Measurements from ENCODE around the gene CNGA2.

Gene CNGA2

DNA sequence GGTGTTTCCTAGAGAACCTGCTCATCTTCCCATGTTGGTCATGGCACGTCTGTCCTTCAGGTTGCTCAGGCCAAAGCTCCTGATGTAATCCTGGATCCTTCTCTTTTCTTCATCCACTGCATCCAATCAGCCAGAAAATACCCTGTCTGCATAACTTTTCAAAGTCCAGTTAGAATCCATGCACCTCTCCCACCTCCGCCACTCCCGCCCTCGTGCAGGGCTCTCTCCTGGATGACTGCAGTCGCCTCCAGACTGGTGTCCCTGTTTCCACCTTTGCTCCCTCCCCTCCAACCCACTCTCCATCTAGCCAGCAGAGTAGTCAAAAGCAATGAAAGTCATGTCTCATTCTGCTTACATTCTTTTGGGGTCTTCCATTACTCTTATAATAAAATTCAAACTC is 16.0 kb downstream of the CNGA2 start:
- DNase-seq (ENCODE audit: low read depth in 1 of 2, low spot score in 1 of 2) = no peak

GRCh38 chrX:151752847-151753246 is 18.3 kb downstream of the CNGA2 start:
- no peak for DNase-seq (ENCODE audit: low read depth in 1 of 2, low spot score in 1 of 2)

DNA sequence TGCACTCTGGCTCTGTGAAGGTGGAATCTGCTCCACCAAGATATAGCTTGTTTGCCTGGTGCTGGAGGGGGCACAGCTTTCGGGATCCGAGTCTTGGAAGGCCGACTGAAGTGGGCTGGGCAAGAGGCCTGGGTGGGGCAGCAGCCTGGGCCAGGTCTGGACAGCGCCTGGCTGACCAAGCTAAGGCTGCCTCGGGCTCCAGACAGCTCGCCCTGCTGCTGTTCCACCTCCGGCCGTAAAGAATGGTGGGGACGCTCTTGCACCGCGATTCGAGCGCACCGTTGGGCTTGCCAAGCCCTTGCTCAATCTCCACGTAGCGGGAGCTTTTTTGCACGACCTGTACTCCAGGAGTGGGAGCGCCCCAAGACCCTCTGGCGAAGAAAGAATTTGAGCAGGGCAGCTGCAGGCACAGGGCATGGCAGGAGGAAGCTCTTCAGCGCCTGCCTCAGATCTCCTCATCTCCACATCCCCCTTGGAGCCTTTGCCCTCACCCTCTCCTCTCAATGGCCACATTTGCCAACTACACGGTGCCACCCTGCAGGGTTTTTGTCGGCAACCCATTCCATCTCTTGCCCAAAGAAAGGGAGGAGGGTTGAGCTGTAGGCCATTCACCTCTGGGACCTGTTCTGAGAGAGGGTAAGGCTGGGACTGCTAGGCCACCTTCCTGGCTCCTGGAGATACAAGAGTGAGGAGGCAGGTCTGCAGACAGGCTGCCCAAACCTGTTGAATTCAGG is 18.9 kb downstream of the CNGA2 start:
- no peak for DNase-seq (ENCODE audit: low read depth in 1 of 2, low spot score in 1 of 2)

DNA sequence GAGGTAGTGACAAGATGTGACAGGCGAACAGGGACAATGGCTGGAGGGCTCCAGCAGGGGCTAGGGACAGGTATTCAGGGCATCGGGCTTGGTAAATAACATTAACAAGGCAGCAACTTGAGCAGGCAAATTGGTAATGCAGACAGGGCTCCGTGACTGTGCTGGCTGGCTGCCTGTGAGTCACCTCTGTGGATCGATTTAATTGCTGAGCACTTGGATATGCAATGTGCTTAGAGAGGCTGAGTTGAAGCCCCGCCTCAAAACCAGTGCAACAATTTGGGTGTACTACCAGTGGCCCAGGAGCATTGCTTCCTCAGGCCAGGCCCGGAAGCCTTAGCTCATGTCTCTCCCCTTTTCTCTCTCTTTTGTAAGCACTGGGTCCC is 19.5 kb downstream of the CNGA2 start:
- no peak for DNase-seq (ENCODE audit: low read depth in 1 of 2, low spot score in 1 of 2)

GRCh38 chrX:151754641-151755215 is 20.2 kb downstream of the CNGA2 start:
- DNase-seq (ENCODE audit: low read depth in 1 of 2, low spot score in 1 of 2) = no peak

DNA sequence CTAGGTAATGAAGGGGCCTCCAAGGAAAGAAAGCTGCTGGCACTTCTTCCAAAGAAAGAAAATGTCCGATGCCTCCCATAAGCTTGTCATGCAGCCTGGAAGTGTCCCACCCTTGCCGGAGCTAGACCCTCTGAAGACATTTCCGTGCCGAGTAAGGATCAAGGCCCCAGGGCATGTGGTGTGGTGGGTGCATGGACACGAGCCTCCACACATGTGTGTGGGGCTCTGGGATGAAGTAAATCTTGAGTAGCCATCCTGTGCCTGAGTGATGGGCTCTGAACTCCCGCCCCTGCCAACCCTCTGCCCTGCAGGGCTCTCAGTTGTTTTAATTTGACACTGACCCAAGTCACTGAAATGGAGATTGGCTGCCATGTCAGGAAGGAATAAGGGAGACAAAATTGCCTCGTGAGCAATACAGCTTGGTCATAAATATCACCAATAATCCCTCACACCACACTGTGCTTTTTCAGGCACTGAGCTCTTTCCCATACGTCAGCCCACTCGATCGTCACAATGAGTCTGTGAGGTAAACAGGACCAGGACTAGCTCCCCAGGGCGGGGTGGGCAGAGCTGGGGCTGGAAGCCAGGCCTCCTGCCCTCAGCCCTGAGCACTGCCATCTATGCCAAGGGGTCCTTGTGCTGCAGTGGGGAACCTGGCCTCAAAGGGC is 24.6 kb downstream of the CNGA2 start:
- no peak for DNase-seq (ENCODE audit: low read depth in 1 of 2, low spot score in 1 of 2)

DNA sequence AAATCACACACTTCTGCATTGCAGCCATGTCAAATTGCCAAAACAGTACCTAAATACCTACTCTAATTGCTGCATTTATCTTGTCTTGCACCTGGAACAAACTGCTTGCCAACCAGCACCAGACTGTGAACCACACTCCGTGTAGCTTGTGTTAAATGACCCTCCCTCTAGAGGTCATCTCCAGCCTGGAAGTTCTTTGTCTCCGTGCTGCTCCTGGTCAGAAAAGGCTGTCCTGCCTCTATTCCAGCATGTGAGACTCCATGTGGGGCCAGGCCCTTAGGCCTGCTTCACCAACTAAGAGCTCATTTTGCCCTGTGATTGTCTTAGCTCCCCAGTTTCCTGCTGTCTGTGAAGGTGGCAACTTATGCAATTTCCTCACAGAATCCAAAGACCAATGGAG is 28.3 kb downstream of the CNGA2 start:
- no peak for DNase-seq (ENCODE audit: low read depth in 1 of 2, low spot score in 1 of 2)

DNA sequence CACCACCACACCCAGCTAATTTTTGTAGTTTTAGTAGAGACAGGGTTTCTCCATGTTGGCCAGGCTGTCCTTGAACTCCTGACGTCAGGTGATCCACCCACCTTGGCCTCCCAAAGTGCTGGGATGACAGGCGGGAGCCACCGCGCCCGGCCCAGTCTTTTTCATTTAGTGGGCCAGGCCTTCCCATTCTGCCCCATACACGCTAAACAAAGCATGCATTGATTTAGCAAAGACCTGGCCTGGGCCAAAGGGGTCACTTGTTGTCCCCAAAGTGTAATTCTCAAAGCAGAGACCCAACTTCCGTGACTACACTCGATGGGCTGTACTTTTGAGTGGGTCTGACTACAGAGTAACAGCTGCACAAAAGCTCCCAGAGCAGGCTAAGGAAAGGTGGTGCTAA is 29.2 kb downstream of the CNGA2 start:
- no peak for DNase-seq (ENCODE audit: low read depth in 1 of 2, low spot score in 1 of 2)

DNA sequence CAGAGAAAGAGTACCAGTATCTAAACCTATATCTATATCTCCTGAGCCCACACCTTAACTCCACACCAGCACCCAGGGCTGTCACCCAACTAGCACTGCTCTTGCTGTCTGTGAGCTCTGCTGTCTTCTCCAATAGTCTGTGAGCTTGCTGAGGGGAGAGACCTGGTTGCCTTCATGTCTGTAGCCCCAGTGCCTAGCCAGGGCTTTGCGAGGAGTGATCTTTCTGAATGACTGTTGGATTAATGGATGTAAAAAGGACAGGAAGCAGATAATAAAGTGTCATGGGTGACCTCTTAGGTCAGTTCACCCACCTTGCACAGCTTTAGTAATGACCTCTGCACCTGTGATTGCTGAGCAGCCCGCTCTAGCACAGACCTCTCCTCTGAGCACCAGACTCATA is 30.5 kb downstream of the CNGA2 start:
- DNase-seq (ENCODE audit: low read depth in 1 of 2, low spot score in 1 of 2) = no peak

GRCh38 chrX:151771726-151772125 is 37.2 kb downstream of the CNGA2 start:
- DNase-seq (ENCODE audit: low read depth in 1 of 2, low spot score in 1 of 2) = no peak

GRCh38 chrX:151773434-151773833 is 38.9 kb downstream of the CNGA2 start:
- DNase-seq (ENCODE audit: low read depth in 1 of 2, low spot score in 1 of 2) = no peak

DNA sequence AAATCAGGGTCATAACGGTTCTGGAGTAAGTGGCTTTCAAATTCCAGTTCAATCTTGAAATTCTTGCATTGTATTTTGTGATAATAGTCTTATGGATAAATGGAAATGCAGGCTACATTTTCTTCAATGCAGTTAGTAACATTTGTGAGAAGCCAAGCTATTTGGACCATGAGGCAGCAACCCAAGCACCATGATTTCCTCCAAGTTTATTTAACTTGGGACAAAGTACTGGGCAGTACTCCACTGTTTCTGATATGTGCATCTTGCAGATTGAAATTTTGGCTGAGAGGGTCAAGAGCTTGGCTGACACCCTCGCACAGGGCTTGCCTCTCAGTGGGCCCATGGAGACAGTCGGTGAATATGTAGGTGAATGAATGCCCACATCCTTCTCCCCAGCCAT is 39.9 kb downstream of the CNGA2 start:
- DNase-seq (ENCODE audit: low read depth in 1 of 2, low spot score in 1 of 2) = no peak

- DNase-seq (ENCODE audit: low read depth in 1 of 2, low spot score in 1 of 2) = no peak
These were observed 41.7 kb downstream of the CNGA2 start for GRCh38 chrX:151776181-151776731.

GRCh38 chrX:151776936-151777335 is 42.4 kb downstream of the CNGA2 start:
- no peak for DNase-seq (ENCODE audit: low read depth in 1 of 2, low spot score in 1 of 2)

DNA sequence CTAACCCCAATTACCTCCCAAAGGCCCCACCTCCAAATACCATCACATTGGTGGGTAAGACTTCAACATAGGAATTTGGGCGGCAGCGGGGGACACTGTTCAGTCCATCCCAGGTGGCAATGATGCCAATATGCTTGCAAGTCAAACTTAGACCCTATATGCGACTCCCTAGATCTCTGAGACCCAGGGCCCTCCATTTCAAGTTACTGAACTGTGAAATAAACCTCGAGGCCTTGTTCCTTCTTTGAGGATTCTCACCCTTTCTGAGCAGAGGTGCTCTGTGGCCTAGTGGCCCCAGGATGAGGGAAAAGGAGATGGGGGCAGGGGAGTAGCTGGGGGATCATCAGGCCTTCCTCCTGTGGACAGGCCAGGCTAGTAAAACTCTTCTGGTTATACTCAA is 44.7 kb downstream of the CNGA2 start:
- no peak for DNase-seq (ENCODE audit: low read depth in 1 of 2, low spot score in 1 of 2)

DNA sequence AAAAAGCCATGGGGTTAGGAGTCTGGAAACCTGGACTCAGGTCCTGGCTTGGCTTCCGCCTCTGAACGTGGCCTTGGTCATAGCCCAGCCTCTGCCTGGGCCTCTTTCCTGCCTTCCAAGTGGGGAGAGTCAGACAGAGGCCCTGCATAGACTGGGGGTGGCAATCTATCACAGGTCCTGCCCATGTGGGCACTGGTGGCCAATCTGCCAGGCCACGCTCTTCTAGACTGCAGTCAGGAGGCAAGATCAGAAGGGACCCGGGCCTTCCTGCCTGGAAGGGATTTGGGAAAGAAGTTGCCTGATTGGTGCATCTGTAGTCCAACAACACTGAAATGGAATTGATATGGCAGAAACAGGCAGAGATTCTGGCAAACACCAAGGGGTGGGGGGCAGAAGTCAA is 46.1 kb downstream of the CNGA2 start:
- no peak for DNase-seq (ENCODE audit: low read depth in 1 of 2, low spot score in 1 of 2)

DNA sequence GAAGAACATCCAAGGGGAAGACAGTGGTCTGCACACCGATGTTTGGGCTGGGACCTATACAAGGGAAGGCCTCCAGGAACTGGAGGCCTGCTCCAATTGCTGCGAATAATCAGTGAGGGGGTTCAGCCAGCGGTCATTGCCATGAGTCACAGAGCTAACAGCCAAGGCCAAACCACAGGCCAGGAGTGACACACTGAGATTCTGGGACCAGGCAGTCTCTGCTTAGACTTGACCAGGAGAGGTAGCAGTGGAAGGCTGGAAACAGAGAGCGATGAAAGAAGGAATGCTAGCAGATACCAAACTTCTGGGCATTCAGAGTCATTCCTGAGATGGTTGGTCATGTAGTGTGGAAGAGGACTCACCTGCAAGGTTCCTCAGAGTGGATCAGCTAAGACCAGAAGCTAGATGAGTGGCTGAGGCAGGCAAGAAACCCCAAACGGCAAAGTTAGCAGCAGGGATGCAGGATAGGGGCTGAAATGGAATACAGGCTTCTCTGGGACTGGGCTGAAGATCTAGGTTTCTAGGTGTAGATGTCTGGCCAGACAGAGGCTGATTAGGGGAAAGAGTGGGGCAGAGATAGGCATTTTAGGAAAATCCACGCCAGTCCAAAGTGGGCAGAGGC is 54.7 kb downstream of the CNGA2 start:
- DNase-seq (ENCODE audit: low read depth in 1 of 2, low spot score in 1 of 2) = no peak

DNA sequence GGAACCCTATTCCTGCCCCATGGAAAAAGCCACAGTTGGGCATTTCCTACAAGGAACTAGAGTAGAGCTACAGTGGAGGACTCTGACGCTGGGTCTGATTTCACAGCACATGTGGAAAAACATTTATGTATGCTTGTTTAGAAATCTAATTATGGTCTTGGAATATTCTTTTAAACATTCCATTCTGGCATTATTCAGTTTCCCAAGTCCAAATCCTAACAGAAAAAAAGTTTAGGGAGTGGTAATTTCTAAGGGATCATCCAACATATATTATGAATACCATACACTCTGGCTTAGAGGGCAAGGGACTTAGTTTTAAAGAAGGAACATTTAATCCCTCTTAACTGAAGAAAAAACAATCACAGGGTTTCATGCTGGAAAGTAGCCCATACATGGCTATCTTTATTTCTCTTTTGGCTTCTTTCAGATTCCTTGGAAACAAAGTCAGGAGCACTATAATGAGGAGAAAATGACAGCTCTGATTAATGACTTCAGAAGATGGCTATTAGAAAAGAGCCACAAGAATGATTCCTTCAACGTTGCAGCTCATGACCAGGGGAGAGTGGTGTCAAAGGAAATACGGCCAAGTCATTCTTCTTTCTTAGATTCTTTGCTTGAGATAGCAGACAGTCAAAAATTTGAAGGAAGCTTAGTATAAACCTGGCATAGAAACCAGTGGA is 56.1 kb downstream of the CNGA2 start:
- DNase-seq (ENCODE audit: low read depth in 1 of 2, low spot score in 1 of 2) = no peak

DNA sequence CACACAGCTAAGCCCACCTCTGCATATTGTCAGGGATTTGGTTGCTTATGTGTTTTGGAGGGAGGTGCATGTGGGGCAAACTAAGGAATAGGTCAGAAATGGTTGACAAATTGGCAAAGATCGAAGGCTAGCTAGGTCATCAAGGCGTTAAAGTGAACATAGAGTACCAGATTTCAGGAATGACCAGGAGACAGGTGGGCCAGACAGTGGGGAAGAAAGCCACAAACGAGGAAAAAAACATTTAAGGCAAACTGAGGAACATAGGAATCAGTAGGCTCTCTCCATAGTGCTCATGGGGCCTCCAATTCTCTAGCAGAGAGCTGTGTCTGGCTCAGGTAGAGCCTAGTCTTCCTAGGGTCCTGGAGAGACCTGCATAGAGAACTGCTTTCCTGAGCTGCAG is 57.4 kb downstream of the CNGA2 start:
- DNase-seq (ENCODE audit: low read depth in 1 of 2, low spot score in 1 of 2) = no peak

DNA sequence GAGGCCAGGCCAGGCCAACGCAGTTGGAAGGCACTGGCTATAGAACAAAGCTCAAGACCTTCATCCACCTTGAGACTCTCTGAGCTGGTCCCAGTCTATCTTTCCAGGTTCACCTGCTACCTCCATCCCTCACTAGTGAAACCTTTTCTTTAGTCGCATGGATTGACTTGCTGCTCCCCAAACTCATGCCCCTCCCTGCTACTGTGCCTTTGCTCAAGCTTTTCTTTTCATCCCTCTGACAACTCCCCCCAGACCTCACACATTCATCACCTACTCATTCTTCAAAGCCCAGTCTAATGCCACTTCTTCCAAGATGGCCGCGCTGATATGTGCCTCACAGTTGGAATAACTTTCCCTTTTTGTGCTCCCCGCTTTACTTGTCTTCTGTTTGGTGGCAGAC is 58.0 kb downstream of the CNGA2 start:
- DNase-seq (ENCODE audit: low read depth in 1 of 2, low spot score in 1 of 2) = no peak

DNA sequence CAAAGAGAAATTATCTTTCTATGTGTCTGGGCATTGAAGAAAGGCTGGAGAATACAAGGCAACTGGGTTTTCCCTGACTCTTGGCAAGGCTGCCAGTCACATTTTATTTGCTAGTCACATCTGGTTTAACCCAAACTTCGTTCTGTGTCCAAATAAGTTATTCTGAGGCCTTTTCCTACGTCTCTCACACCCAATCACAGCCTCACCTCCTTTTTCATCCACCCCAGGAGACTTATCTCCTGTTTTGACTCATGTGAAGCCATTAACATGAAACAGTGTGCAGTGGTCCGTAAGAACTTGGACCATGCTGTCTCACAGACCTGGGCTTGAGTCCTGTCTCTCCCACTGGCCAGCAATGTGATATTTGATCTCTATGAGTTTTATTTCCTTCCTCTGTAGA is 59.3 kb downstream of the CNGA2 start:
- no peak for DNase-seq (ENCODE audit: low read depth in 1 of 2, low spot score in 1 of 2)

Measured in stimulated activated CD4-positive, alpha-beta T cell treated with anti-CD3 and anti-CD28 coated beads, Interleukin-15, amount 100 ng/mL, for 1 hour (primary cell).